Sigmoid colon (tissue), 7 donors: ENCODE measurements around the gene PRDM16. TPM values are rescaled to one million over a fixed set of nuclear protein-coding genes. Genes with fewer than 3 reads are reported as not detected.

Experiments used
- DNase-seq: peaks from one replicate; pipeline ENCODE4 v3.0.0-alpha.2; 2019
- H3K27ac ChIP-seq, 4 donors: fragments of 200-600 bp; sonication (generic); one replicate each; pipeline ENCODE4 v1.5.1; 2016 to 2019; ENCODE audit warnings: mild to moderate bottlenecking in 1 of 4
- H3K27me3 ChIP-seq, 3 donors: fragments of 200-600 bp; sonication (generic); one replicate each; pipeline ENCODE4 v1.5.1; 2019; ENCODE audit warnings: mild to moderate bottlenecking in 1 of 3
- H3K36me3 ChIP-seq, 4 donors: fragments of 200-600 bp; sonication (generic); one replicate each; pipeline ENCODE4 v1.5.1; 2016 to 2019
- H3K4me1 ChIP-seq, 4 donors: fragments of 200-600 bp; sonication (generic); one replicate each; pipeline ENCODE4 v1.5.1; 2017 to 2019
- H3K4me3 ChIP-seq, 4 donors: fragments of 200-600 bp; sonication (generic); one replicate each; pipeline ENCODE4 v1.5.1; 2017 to 2019; ENCODE audit warnings: mild to moderate bottlenecking in 2 of 4, moderate library complexity in 1 of 4
- H3K9me3 ChIP-seq, 4 donors: fragments of 200-600 bp in 3 of 4; sonication (generic) in 3 of 4; one replicate each; pipeline versions ENCODE4 v1.5.1 to v1.6.1; 2013 to 2019
- CTCF ChIP-seq, 4 experiments: fragments of 450-650 bp in 3 of 4; fragments of 200-600 bp in 1 of 4; IDR thresholded peaks; one replicate each; pipeline ENCODE4 v1.5.1; 2016 to 2019; ENCODE audit warnings: antibody characterized with exemption in 4 of 4, mild to moderate bottlenecking in 3 of 4, moderate library complexity in 2 of 4
- EP300 ChIP-seq, 4 donors: sonication (generic); formaldehyde crosslinking; IDR thresholded peaks; one replicate each; pipeline ENCODE4 v1.6.1; 2017; ENCODE audit warnings: antibody characterized with exemption in 4 of 4
- POLR2A ChIP-seq, 2 donors: fragments of 450-650 bp; IDR thresholded peaks; one replicate each; pipeline ENCODE4 v1.6.1; 2016; ENCODE audit warnings: antibody characterized with exemption in 2 of 2, mild to moderate bottlenecking in 2 of 2, moderate library complexity in 2 of 2
- POLR2AphosphoS5 ChIP-seq, 4 donors: sonication (generic); formaldehyde crosslinking; IDR thresholded peaks; one replicate each; pipeline ENCODE4 v1.6.1; 2017; ENCODE audit warnings: antibody characterized with exemption in 4 of 4
- WGBS, 2 donors: extraction: QIAGEN DNeasy Blood & Tissue Kit; methylation state at CpG; one replicate each; pipeline ENCODE4 v1.1.7; 2013; 5-methylcytosine and 5-hydroxymethylcytosine counted together
- intact Hi-C: fragments of 100-400 bp; cut with DNase I; formaldehyde crosslinking; loops from one replicate; pipeline ENCODE4 v1.15.1; 2023
- polyA plus RNA-seq, 3 donors: library from polyadenylated mRNA; stranded (reverse); fragments of 200-250 nt; gene quantifications; one replicate each; pipeline ENCODE4 v1.2.3, GENCODE V29; 2013
- total RNA-seq, 4 donors: library from RNA; depleted of rRNA; stranded (reverse); fragments of >200 nt; gene quantifications; one replicate each; pipeline ENCODE4 v1.1.0, GENCODE V29; 2016
- donor health status: healthy with polysubstance abuse.
- donor health status: Bipolar disorder and iron deficiency.
- donor health status: healthy.

PRDM16 gene
- total and polyA plus RNA-seq, 7 donors: under 0.01 to 1.7 (median 0.49) TPM

- Histone ChIP-seq H3K4me3 (no peak overlapping the region), H3K9me3 (no peaks in the 10 kb centered on the region), H3K27ac (no peak overlapping the region), H3K4me1 (no peaks in the 10 kb centered on the region), H3K36me3 (no peaks in the 10 kb centered on the region), H3K27me3 (peaks cover 4 to 53% (median 14%) of the 10 kb centered on the region in 3 donors)
- intact Hi-C loops: no loop called here
- WGBS, 2 donors: 92 to 97% methylated on average over 4 of the region's 4 CpGs
- no peak for DNase-seq
- no peak for TF ChIP-seq POLR2AphosphoS5 (IDR thresholded peaks at IDR 0.05)
- TF ChIP-seq CTCF (IDR thresholded peaks at IDR 0.05): no peak
Observed at GRCh38 chr1:3273447-3273846, 204.4 kb downstream of the PRDM16 start.

GRCh38 chr1:3274972-3275371 lies 206.0 kb downstream of the PRDM16 start:
- intact Hi-C loops: no loop called here
- DNase-seq: no peak
- TF ChIP-seq POLR2A (IDR thresholded peaks at IDR 0.05) (no peak), EP300 (IDR thresholded peaks at IDR 0.05) (no peak), CTCF (IDR thresholded peaks at IDR 0.05) (no peak), POLR2AphosphoS5 (IDR thresholded peaks at IDR 0.05) (no peak)

GRCh38 chr1:3275471-3276340 lies 206.7 kb downstream of the PRDM16 start:
- H3K4me1 ChIP-seq: no peaks in the 10 kb centered on the region
- 87 to 88% methylated on average over 37 of the region's 37 CpGs for WGBS, 2 donors
- no peak for DNase-seq
- intact Hi-C loops: no loop called here
- H3K36me3 ChIP-seq: no peaks in the 10 kb centered on the region
- TF ChIP-seq POLR2AphosphoS5 (IDR thresholded peaks at IDR 0.05) (no peak), EP300 (IDR thresholded peaks at IDR 0.05) (no peak), CTCF (IDR thresholded peaks at IDR 0.05) (no peak), POLR2A (IDR thresholded peaks at IDR 0.05) (no peak)
- H3K9me3 ChIP-seq: no peaks in the 10 kb centered on the region
- H3K27me3 ChIP-seq: peaks cover 0 to 36% (median 3%) of the 10 kb centered on the region in 3 donors
- H3K27ac ChIP-seq: no peak overlapping the region
- H3K4me3 ChIP-seq: no peak overlapping the region

More at GRCh38 chr1:3274972-3275371, 206.0 kb downstream of the PRDM16 start:
- H3K36me3 ChIP-seq: no peaks in the 10 kb centered on the region
- peaks cover 0 to 40% (median 3%) of the 10 kb centered on the region in 3 donors for H3K27me3 ChIP-seq
- no peaks in the 10 kb centered on the region for H3K9me3 ChIP-seq
- H3K4me1 ChIP-seq: no peaks in the 10 kb centered on the region
- 89 to 92% methylated on average over 12 of the region's 12 CpGs for WGBS, 2 donors
- no peak overlapping the region for H3K4me3 ChIP-seq
- H3K27ac ChIP-seq: no peak overlapping the region

- Histone ChIP-seq H3K27me3 (peaks cover 0 to 36% (median 3%) of the 10 kb centered on the region in 3 donors), H3K27ac (no peak overlapping the region)
Observed at GRCh38 chr1:3276341-3276800, 207.4 kb downstream of the PRDM16 start.

More at GRCh38 chr1:3276341-3276800, 207.4 kb downstream of the PRDM16 start:
- Histone ChIP-seq H3K4me3 (no peak overlapping the region), H3K9me3 (no peaks in the 10 kb centered on the region), H3K36me3 (no peaks in the 10 kb centered on the region), H3K4me1 (no peaks in the 10 kb centered on the region)
- TF ChIP-seq CTCF (IDR thresholded peaks at IDR 0.05): no peak
- TF ChIP-seq POLR2A (IDR thresholded peaks at IDR 0.05): no peak
- no peak for TF ChIP-seq EP300 (IDR thresholded peaks at IDR 0.05)
- no peak for TF ChIP-seq POLR2AphosphoS5 (IDR thresholded peaks at IDR 0.05)
- intact Hi-C loops: no loop called here
- WGBS, 2 donors: 89 to 92% methylated on average over 22 of the region's 22 CpGs
- no peak for DNase-seq
